ENCODE data around the gene ZNF28.
"Not testable (repeated sequence)": the region's sequence is repeated elsewhere in the genome, so short reads cannot be mapped to it uniquely, and the experiment has no call there.

The ZNF28 gene

DNA sequence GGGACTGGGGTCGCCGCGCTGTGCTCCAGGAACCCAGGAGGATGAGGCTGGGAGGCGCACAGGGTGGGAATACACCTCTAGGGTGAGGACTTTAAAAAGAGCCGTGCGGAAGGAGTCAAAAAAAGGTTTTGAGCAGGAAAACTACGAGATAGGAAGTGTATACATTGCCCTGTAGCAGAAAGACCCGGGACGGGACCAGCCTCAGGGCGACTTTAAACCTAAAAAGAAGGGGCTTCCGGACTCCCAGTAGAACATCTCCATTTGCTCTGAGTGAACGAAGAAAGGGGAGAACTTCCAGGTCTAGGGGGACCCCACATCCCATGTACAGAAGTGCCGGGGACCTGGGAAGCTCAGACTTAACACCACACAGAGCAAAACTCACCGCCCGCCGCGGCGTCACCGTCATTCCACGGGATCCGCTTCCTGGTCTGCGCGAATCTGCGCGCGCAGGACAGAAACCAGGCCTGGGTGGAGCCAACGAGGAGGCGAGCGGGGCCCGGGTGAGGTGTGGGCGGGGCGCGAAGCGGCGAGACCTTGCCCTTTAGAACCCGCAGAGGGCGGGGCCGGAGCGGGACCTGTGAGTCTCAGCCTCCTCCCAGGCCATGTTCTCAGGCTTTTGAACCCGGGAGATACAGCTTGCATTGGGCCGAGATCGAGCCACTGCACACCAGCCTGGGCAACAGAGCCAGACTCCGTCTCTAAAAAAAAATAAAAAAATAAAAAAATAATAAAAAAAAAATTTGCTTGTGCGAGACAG, at the start of gene ZNF28:
ZNF28 (minus strand) TSS at position 430 of the 757 bp plus-strand sequence. CDS start 3,675 bp downstream, outside the sequence.
- not testable (repeated sequence) for H3K27ac ChIP-seq

DNA sequence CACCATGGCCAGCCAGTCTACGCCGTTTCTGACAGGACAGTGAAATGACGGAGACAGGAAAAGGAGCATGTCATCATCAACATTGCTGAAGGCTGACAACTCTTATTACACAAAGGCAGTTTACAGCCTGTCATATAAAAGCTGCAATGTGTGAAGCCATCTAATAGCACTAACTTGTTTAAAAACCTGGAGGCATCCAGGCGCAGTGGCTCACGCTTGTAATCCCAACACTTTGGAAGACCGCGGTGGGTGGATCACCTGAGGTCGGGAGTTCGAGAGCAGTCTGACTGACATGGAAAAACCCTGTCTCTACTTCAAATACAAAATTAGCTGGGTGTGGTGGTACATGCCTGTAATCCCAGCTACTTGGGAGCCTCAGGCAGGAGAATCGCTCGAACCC, 46.6 kb upstream of the ZNF28 start:
- not testable (repeated sequence) for H3K27ac ChIP-seq

DNA sequence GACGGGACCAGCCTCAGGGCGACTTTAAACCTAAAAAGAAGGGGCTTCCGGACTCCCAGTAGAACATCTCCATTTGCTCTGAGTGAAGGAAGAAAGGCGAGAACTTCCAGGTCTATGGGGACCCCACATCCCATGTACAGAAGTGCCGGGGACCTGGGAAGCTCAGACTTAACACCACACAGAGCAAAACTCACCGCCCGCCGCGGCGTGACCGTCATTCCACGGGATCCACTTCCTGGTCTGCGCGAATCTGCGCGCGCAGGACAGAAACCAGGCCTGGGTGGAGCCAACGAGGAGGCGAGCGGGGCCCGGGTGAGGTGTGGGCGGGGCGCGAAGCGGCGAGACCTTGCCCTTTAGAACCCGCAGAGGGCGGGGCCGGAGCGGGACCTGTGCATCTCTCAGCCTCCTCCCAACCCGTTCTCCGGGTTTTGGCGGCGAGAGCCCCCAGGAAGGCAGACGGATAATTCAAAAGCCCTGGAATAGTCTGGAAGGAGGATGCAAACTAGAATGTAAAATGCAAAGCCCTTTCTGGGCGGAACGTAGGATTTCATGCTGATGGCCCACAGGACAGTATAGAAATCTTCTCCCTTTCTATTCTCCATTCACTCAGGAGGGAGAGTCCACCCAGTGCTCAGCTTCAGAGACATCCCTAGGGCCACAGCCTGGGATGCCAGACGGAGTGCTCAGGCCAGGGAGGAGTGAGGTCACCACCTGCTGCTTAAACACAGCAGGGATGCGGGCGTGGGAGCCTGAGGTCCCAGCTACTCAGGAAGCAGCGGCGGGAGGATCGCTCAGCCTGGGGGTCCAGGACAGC, 36.2 kb upstream of the ZNF28 start, which contains the start of gene ZNF468:
ZNF468 (minus strand) TSS at position 242 of the 814 bp plus-strand sequence. CDS start 3,347 bp downstream, outside the sequence.
- peak within 1 kb of the TSS; percentile 40 for H3K27ac ChIP-seq

DNA sequence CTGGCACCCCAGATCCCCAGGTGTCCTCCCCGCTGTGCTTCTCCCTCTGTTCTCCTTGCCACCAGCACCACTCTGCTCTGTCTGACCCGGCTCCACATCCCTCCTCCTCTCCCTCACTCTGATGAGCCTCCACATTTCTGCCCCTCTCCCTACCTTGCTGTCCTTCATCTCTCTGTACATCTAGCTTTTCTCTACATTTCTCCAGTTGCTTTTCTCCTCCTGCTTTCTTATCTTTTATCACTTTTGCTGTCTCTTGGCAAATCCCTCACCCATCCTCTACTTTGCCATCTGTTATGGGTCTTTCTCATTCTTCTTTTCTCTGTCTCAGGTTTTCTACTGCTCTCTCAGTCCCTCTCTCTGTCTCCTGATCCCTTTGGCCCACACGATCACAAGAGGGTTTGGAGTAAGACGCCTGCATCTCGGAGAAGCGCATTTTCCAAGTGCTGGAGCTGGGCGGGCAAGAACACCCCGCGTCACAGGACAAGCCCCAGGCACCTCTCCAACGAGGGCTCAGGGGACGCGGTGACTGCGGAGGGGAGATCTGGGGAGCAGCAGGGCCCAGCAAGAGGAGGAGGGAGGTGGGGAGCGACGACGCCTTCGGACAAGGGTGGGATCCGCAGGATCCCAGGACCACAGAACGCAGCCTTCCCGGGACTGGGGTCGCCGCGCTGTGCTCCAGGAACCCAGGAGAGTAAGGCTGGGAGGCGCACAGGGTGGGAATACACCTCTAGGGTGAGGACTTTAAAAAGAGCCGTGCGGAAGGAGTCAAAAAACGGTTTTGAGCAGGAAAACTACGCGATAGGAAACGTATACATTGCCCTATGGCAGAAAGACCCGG, 35.3 kb upstream of the ZNF28 start:
- peak overlapping the region; percentile 40; the same call in 1 of the 2 replicates for H3K27ac ChIP-seq

DNA sequence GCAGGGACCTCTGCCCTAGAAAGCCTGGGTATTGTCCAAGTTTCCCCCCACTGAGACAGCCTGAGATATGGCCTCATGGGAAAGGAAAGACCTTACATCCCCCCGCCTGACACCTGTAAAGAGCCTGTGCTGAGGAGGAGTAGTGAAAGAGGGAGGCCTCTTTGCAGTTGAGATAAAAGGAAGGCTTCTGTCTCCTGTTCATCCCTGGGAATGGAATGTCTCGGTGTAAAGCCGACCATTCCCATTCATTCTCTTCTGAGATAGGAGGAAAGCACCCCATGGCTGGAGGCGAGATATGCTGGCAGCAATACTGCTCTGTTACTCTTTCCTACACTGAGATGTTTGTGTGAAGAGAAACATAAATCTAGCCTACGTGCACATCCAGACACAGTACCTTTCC, 25.9 kb upstream of the ZNF28 start:
- H3K27ac ChIP-seq, result not testable (repeated sequence)

DNA sequence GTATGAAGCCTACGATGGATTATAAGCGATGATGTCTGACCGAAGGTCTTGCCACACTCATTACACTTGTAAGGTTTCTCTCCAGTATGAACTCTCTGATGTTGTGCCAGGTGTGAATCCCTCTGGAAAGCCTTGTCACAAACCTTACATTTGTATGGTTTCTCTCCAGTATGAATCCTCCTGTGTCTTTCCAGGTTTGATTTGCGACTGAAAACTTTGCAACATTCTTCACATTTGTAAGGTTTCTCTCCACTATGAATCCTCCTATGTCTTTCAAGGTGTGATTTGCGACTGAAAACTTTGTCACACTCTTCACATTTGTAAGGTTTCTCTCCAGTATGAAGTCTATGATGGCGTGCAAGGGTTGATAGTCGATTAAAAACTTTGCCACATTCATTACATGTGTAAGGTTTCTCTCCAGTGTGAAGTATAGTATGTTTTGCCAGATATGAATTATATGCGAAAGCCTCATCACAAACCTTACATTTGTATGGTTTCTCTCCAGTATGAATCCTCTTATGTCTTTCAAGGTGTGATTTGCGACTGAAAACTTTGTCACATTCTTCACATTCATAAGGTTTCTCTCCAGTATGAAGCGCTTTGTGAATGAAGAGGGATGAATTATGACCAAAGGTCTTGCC, 19.5 kb upstream of the ZNF28 start:
- not testable (repeated sequence) for H3K27ac ChIP-seq

DNA sequence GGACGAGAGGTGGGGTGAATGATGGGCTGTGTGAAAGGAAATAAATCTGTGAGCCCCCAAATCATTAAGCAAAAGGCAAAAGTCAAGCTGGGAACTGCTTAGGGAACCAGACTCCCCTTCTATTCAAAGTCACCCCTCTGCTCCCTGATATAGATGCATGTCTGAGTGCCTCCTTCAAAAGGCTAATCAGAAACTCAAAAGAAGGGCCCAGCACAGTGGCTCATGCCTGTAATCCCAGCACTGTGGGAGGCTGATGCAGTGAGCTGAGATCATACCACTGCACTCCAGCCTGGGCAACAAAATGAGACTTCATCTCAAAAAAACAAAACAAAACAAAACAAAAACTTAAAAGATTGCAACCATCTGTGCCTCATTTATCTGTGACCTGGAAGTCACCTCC, 12.9 kb upstream of the ZNF28 start:
- H3K27ac ChIP-seq, result not testable (repeated sequence)

DNA sequence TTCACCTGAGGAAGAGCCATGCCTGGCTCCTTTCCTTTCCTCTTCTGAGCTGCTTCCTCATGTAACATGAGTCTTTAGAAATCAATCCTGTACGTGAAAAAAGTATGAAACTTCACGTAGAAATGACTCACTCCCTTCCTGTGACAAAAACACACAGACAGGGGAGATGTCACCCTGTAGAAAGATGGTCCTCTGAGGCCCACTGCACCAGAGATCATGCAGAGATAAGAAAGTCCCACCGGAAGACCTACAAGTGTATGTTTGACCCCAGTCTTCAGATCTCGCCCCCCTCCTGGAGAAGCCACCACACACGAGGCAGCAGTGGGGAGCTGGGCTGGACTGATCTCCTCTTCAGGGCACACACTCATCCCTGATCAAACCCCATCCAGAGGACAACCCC, 12.1 kb upstream of the ZNF28 start:
- H3K27ac ChIP-seq, result not testable (repeated sequence)

DNA sequence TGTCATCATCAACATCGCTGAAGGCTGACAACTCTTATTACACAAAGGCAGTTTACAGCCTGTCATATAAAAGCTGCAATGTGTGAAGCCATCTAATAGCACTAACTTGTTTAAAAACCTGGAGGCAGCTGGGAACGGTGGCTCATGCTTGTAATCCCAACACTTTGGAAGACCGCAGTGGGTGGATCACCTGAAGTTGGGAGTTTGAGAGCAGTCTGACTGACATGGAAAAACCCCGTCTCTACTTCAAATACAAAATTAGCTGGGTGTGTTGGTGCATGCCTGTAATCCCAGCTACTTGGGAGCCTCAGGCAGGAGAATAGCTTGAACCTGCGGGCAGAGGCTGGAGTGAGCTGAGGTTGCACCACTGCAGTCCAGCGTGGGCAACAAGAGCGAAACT, 8.4 kb upstream of the ZNF28 start:
- not testable (repeated sequence) for H3K27ac ChIP-seq

DNA sequence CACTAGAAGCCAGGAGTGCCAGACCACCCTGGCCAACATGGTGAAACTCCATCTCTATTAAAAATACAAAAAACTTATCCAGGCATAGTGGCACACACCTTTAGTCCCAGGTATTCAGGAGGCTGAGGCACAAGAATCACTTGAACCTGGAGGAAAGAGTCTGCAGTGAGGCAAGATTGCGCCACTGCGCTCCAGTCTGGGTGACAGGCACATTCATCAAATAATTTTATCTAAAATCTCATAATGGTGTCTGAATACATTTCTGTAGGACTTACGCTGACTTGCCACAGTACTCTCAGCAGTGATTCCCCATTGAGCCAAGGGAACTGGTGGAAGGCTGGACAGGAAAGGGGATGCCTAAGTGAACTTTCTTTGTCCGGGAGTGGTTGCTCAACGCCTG, 4.3 kb upstream of the ZNF28 start:
- H3K27ac ChIP-seq, result no peak overlapping the region
- TF ChIP-seq ZFX (IDR thresholded peaks at IDR 0.05; ENCODE audit: borderline replicate concordance), result no peak
- TF ChIP-seq, protein P1, sequence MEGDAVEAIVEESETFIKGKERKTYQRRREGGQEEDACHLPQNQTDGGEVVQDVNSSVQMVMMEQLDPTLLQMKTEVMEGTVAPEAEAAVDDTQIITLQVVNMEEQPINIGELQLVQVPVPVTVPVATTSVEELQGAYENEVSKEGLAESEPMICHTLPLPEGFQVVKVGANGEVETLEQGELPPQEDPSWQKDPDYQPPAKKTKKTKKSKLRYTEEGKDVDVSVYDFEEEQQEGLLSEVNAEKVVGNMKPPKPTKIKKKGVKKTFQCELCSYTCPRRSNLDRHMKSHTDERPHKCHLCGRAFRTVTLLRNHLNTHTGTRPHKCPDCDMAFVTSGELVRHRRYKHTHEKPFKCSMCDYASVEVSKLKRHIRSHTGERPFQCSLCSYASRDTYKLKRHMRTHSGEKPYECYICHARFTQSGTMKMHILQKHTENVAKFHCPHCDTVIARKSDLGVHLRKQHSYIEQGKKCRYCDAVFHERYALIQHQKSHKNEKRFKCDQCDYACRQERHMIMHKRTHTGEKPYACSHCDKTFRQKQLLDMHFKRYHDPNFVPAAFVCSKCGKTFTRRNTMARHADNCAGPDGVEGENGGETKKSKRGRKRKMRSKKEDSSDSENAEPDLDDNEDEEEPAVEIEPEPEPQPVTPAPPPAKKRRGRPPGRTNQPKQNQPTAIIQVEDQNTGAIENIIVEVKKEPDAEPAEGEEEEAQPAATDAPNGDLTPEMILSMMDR (IDR thresholded peaks at IDR 0.05), result no peak

DNA sequence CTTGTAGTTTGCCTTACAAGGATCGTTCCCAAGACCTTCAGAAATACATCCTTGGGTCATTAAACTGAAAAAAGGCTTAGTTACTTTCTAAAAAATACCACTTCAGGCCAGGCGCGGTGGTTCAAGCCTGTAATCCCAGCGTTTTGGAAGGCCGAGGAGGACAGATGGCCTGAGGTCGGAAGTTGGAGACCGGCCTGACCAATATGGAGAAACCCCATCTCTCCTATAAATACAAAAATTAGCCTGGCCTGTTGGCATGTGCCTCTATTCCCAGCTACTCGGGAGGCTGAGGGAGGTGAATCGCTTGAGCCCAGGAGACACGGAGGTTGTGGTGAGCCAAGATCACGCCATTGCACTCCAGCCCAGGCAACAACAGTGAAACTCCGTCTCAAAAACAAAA, 2.2 kb upstream of the ZNF28 start:
- H3K27ac ChIP-seq, result no peak overlapping the region
- TF ChIP-seq, protein P1 (IDR thresholded peaks at IDR 0.05), result no peak
- TF ChIP-seq ZFX (IDR thresholded peaks at IDR 0.05; ENCODE audit: borderline replicate concordance), result no peak

DNA sequence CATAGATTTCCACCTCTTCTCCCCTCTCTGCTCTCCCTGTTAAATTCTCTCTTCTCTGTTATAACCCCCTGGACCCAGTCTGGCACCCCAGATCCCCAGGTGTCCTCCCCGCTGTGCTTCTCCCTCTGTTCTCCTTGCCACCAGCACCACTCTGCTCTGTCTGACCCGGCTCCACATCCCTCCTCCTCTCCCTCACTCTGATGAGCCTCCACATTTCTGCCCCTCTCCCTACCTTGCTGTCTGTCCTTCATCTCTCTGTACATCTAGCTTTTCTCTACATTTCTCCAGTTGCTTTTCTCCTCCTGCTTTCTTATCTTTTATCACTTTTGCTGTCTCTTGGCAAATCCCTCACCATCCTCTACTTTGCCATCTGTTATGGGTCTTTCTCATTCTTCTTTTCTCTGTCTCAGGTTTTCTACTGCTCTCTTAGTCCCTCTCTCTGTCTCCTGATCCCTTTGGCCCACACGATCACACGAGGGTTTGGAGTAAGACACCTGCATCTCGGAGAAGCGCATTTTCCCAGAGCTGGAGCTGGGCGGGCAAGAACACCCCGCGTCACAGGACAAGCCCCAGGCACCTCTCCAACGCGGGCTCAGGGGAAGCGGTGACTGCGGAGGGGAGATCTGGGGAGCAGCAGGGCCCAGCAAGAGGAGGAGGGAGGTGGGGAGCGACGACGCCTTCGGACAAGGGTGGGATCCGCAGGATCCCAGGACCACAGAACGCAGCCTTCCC, 795 bp downstream of the ZNF28 start:
- not testable (repeated sequence) for H3K27ac ChIP-seq

Measured in 22Rv1 (cell line).